HG02642 (cell line): Measurements from ENCODE around the gene COMMD4.
A peak's percentile ranks its signal among the peaks of the same experiment; 100 is the strongest.
"Not testable (repeated sequence)": the region's sequence is repeated elsewhere in the genome, so short reads cannot be mapped to it uniquely, and the experiment has no call there.

Source experiments
- ATAC-seq: cut with Tn5 transposase; IDR thresholded peaks from one replicate; pipeline ENCODE4 v1.9.1; 2021; ENCODE audit warnings: mild to moderate bottlenecking; ENCODE audit not compliant: unreplicated experiment, poor library complexity

Gene COMMD4

DNA sequence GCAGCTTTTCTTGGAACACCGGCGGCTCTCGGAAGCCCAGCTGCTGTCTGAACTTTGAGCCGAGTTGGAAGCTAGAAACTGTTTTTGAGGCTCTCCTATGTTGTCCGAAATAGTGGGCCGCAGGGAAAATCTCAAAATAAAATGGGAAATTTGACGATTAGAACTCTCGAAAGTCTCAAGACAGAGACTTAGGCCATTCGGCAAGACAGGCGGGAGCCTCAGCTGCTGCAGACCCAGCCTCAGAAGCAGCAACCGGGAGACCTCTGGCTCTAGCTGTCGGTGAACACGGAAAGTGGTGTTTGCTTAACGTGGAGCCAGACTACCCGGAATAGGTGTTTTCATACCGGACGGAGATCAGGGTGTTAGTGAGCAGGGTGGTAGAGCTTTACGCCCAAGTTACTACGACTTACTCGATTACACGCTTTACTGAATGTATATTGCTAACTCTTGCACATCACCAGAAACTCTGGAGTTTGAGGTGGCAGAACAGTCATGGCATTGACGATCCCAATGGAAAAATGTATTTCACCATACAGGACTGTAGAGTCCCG lies 32.9 kb downstream of the COMMD4 start:
- peak; percentile 6 for ATAC-seq

DNA sequence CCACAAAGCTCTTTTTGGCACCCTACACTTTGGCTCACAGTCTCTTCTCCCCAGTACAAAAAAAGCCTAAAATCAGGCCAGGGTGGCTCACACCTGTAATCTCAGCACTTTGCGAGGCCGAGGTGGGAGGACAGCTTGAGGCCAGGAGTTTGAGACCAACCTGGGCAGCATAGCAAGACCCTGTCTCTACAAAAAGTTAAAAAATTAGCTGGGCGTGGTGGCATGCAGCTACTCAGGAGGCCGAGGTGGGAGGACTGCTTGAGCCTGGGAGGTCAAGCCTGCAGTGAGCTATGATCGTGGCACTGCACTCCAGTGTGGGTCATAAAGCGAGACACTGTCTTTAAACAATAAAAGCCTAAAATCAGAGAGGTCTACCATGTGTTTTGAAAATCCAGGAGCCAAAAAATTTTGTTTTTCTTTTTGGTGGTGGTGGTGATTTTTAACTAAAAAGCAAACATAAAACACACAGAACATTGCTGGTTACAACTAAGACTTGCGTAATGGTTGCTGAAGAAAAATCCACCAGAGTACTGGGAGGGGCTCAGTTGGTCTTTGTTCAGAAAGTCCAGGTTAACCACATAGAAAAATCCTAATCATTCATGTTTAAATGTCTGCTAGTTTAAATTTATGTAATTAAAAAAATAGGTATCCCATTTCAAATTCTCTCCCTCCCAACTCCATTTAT lies 34.2 kb downstream of the COMMD4 start:
- ATAC-seq, result no peak

DNA sequence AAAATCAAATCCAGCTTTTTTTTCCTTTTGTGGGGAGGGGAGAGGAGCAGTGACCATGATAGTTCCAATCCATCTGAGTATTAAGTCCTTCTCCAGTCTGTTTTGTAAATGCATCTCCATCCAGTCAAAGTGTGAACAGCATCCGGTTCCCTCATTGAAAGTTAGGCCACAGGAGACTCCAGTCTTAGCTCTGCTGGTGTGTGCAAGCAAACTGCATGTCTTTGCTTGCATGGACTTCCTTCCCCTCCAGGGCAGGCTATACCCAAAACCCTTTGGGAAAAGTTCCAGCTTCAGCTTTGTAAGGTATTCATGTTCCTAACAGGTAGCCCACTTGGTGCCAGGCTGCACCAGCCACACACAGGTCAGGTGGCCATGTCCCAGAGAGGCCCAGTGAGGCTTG lies 35.6 kb downstream of the COMMD4 start:
- ATAC-seq, result no peak

DNA sequence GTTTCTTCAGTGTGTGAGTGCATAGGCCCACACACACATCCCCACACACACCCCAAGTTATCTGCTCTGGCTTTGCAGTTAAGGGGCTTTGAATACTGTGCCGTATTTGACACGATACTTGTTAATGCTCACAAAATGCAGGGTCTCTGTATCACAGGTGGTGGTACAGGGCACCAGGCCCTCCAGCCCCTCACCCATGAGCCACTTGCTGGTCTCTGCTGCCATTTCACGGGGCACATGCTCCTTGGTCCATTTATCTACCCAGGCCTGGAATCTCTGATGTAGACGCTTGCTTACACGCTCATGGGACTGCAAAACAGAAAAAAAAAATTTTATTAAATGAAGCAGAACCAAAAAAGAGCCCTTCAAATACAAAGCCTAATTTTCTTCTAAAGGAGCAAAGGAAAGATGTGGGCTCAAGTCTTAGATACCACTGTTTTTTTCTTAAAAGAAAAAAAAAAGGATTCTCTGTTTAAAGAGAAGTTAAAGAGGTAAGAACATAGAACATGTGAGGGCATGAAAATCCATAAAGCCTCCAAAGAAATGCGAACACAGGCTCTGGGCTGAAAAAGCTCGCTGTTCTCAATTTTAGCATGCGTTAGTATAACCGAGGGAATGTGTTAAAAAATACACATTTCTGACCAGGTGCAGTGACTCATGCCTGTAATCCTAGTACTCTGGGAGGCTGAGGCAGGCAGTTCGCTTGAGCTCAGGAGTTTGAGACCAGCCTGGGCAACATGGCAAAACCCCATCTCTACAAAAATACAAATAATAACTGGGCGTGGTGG lies 36.2 kb downstream of the COMMD4 start:
- ATAC-seq, result no peak

DNA sequence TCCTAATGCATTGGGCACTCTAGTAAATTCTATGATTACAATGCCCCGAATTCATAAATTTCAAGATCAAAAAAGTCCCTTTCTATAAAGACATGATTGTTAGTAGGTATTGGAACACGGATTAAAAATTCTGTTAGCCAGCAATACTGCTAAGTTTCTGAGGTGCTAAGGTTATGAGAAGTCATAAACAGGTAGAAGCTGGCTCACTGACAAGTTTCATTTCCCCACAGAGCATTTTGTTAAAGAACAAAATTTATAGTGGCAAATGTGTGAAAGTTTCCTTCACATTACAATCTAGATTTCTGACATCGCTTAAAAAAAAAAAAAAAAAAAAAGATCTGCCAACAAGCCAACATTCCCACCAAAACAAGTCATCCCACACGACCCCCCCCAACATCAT lies 44.9 kb downstream of the COMMD4 start:
- no peak for ATAC-seq

DNA sequence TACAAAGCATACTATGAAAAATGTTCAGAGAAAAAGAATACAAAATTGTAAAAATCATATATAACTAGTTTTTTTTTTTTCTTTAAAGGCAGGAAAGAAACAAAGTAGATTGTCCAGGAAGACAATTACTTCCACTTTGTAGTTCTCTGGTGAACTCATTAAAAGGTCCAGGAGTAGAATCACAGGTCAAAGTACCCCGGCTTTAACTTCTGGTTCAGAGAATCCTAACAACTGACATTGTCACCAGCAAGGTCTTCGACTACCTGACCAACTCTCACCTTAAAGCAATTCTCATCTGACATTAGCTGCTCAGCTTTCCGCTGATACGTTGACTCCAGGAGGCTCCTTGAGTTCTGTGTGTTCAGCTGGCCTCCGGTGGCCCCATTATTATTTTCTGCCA lies 48.1 kb downstream of the COMMD4 start:
- not testable (repeated sequence) for ATAC-seq
